ENCODE measurements around the gene CD248.

DNA sequence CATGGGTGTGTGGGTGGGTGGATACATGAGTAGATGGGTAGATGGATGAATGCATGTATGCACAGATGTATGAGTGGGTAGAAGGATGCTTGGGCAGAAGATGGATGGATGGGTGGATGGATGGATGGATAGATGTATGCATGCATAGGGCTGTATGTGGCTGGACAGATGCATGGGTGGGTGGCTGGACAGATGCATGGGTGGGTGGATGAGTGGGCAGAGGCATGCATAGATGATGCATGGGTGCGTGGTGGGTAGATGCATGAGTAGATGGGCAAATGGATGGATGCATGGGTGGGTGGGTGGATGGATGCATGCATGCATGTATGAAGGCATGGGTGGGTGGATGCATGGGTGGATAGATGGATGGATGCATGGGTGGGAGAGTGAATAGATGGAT lies 6.8 kb upstream of the CD248 start:
- TF ChIP-seq, protein P1, sequence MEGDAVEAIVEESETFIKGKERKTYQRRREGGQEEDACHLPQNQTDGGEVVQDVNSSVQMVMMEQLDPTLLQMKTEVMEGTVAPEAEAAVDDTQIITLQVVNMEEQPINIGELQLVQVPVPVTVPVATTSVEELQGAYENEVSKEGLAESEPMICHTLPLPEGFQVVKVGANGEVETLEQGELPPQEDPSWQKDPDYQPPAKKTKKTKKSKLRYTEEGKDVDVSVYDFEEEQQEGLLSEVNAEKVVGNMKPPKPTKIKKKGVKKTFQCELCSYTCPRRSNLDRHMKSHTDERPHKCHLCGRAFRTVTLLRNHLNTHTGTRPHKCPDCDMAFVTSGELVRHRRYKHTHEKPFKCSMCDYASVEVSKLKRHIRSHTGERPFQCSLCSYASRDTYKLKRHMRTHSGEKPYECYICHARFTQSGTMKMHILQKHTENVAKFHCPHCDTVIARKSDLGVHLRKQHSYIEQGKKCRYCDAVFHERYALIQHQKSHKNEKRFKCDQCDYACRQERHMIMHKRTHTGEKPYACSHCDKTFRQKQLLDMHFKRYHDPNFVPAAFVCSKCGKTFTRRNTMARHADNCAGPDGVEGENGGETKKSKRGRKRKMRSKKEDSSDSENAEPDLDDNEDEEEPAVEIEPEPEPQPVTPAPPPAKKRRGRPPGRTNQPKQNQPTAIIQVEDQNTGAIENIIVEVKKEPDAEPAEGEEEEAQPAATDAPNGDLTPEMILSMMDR (IDR thresholded peaks at IDR 0.05) = no peak
- TF ChIP-seq POLR2A (IDR thresholded peaks at IDR 0.05) = no peak
